ENCODE measurements around the gene TBCCD1.

TBCCD1 gene

GRCh38 chr3:186594591-186595113 is 27.5 kb upstream of the TBCCD1 start:
- no peak for DNase-seq (ENCODE audit: low read depth)
- TF ChIP-seq CTCF (conservative IDR thresholded peaks at IDR 0.05; ENCODE audit: low read depth, low read length) = no peak

GRCh38 chr3:186593862-186594261 is 26.7 kb upstream of the TBCCD1 start:
- no peak overlapping the region for H3K4me3 ChIP-seq (ENCODE audit: low read depth, low read length)
- TF ChIP-seq CTCF (conservative IDR thresholded peaks at IDR 0.05; ENCODE audit: low read depth, low read length) = no peak
- DNase-seq (ENCODE audit: low read depth) = no peak

More at GRCh38 chr3:186594591-186595113, 27.5 kb upstream of the TBCCD1 start:
- H3K4me3 ChIP-seq (ENCODE audit: low read depth, low read length) = no peak overlapping the region

- no peak for DNase-seq (ENCODE audit: low read depth)
- no peak for TF ChIP-seq CTCF (conservative IDR thresholded peaks at IDR 0.05; ENCODE audit: low read depth, low read length)
- H3K4me3 ChIP-seq (ENCODE audit: low read depth, low read length) = no peak overlapping the region
Measured at GRCh38 chr3:186592682-186593081, 25.5 kb upstream of the TBCCD1 start.

GRCh38 chr3:186590580-186591295 is 23.6 kb upstream of the TBCCD1 start:
- TF ChIP-seq CTCF (conservative IDR thresholded peaks at IDR 0.05; ENCODE audit: low read depth, low read length) = no peak
- no peak for DNase-seq (ENCODE audit: low read depth)

GRCh38 chr3:186589856-186590579 is 22.9 kb upstream of the TBCCD1 start:
- peak; percentile 45 for DNase-seq (ENCODE audit: low read depth)
- H3K4me3 ChIP-seq (ENCODE audit: low read depth, low read length) = no peak overlapping the region
- no peak for TF ChIP-seq CTCF (conservative IDR thresholded peaks at IDR 0.05; ENCODE audit: low read depth, low read length)

More at GRCh38 chr3:186590580-186591295, 23.6 kb upstream of the TBCCD1 start:
- H3K4me3 ChIP-seq (ENCODE audit: low read depth, low read length) = no peak overlapping the region

- TF ChIP-seq CTCF (conservative IDR thresholded peaks at IDR 0.05; ENCODE audit: low read depth, low read length) = peak; percentile 65
- peak; percentile 75 for DNase-seq (ENCODE audit: low read depth)
- no peak overlapping the region for H3K4me3 ChIP-seq (ENCODE audit: low read depth, low read length)
Measured at GRCh38 chr3:186589121-186589520, 22.0 kb upstream of the TBCCD1 start.
